Astrocyte of the cerebellum (primary cell): ENCODE results near the gene GSPT2.

ENCODE experiments used
- DNase-seq: peaks from one replicate; pipeline ENCODE4 v3.0.0-alpha.2; 2011; ENCODE audit warnings: low read depth
- H3K4me3 ChIP-seq: 2 replicates; pipeline ENCODE4 v1.5.1; 2011; ENCODE audit warnings: mild to moderate bottlenecking, low read depth, low read length, moderate library complexity
- CTCF ChIP-seq: IDR thresholded peaks from 2 replicates; pipeline ENCODE4 v1.5.1; 2012; ENCODE audit warnings: low read length, low read depth, moderate library complexity, mild to moderate bottlenecking; ENCODE audit errors: missing control alignments
- in situ Hi-C: cut with HindIII; loops from 2 replicates; pipeline ENCODE4 v1.10.0; 2017; ENCODE audit warnings: low sequenced_read_pairs

GSPT2 gene

GRCh38 chrX:51779306-51779705 is 36.1 kb downstream of the GSPT2 start:
- DNase-seq: no peak
- no peak overlapping the region for H3K4me3 ChIP-seq
- in situ Hi-C loops: no loop called here
- no peak for TF ChIP-seq CTCF

- H3K4me3 ChIP-seq: no peak overlapping the region
- in situ Hi-C loops: no loop called here
These were observed 51.9 kb downstream of the GSPT2 start for GRCh38 chrX:51795136-51795535.

More at GRCh38 chrX:51795136-51795535, 51.9 kb downstream of the GSPT2 start:
- DNase-seq: no peak
- TF ChIP-seq CTCF: no peak
